GM20431 (cell line): Measurements from ENCODE around the gene MICALL2.

ENCODE experiments used
- in situ Hi-C: fragments of 300-500 bp; cut with MseI, MboI; formaldehyde crosslinking; loops from one replicate; pipeline ENCODE4 v1.15.0; 2020; ENCODE audit warnings: low sequenced_read_pairs; ENCODE audit not compliant: unreplicated experiment

The MICALL2 gene

DNA sequence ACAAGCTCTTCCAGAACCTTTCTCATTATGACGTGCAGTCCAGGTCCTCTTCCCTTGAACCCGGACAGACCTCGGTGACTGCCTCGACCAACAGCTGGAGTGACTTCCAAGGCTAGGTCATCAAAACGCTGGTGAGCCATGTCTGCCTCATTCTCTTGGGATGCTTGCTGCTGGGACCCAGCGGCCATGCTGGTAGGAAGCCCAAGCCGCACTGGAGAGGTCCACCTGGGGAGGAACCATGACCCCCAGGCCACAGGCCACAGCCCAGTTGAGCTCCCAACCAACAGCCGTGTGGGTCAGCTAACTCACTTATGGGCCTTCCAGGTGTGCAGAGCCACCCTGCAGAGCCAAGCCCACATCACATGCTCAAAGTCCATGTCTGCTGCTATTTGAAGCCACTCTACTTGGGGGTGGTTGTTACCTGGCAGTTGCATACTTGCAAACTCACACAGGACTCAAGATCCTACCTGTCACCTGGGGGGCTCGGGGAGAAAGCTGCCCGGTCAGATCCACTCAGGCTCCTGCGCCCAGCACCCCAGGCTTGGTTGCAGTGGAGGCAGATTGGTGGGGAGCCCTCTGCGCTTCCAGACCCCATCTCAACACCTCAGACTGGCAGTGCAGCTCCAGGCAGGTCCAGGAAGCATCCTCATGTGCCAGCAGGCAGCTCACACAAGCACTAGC, 57.0 kb downstream of the MICALL2 start:
- in situ Hi-C loops, result no loop called here

DNA sequence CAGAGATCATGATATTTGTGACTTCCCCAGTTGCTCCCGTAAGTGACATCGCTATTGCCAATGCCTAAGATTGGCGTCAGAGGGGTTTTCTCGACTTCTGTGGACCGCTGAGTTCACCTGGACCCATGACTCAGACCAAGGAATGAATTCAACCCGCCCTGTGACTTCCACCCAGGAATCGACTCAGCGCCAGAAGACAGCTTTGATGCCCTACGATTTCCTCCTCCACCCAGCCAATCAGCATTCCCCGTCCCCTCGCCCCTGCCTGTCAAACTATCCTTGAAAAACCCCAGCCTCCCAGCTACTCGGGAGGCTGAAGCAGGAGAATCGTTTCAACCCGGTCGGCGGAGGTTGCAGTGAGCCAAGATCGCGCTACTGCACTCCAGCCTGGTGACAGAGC, 58.3 kb downstream of the MICALL2 start:
- in situ Hi-C loops, result no loop called here

DNA sequence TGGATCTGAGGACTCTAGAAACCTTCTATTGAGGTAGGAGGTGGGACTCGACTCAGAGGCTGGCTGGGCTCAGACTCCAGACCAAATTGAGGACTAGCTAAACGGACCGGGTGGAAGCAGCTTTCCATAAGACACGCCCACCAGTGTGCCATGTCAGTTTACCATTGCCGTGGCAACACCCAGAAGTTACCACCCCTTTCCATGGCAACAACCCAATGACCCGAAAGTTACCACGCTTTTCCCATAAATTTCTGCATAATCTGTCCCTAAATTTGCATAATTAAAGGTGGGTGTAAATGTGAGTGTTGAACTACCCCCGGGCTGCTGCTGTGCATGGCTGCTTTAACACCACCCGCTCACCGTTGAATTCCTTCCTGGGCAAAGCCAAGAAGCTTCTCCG, 58.9 kb downstream of the MICALL2 start:
- in situ Hi-C loops, result no loop called here

DNA sequence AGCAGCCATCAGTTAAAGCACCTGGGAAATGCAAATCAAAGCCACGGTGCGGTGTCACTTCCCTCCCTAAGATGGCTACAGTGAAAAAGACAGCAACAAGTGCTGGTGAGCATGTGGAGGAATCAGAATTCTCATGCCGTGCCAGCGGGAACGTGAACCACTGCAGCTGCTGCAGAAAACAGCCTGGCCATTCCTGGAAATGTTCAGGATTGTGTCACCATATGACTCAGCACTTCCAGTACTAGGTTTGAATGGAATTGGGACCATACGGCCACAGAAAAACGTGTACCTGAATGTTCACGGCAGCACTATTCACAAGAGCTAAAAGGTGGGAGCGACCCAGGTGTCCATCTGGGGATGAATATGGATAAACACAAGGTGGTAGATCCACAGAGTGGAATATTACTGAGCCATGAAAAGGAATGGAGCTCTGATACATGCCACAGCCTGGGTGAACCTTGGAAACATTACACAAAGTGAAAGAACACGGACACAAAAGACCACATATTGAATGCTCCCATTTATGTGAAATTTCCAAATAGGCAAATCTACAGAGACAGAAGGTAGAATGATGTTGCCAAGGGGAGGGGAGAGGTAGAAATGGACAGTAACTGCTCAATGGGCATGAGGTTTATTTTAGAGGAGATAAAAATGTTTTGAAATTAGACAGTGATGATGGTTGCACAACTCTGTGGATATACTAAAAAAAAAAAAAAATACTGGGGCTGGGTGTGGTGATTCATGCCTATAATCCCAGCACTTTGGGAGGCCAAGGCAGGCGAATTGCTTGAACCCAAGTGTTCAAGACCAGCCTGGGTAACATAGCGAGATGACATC, 61.6 kb downstream of the MICALL2 start:
- in situ Hi-C loops, result no loop called here

DNA sequence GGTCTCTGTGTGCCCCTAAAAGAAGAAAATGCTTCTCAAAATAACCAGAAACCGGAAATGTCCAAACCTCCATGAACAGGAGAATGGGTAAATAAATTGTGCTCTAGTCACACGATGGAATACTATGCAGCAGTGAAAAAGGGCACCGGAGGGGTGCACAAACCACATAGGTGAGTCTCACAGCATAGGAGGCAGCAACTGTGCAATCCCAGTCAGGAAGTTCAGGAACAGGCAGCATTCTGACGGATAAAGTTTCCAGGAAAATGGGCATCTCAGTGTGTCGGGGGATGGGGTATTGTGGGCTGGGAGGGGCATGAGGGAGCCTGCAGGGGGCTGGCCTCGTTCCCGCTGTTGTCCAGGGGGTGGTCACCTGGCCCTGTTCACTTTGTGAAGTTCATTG, 63.1 kb downstream of the MICALL2 start:
- in situ Hi-C loops, result no loop called here

DNA sequence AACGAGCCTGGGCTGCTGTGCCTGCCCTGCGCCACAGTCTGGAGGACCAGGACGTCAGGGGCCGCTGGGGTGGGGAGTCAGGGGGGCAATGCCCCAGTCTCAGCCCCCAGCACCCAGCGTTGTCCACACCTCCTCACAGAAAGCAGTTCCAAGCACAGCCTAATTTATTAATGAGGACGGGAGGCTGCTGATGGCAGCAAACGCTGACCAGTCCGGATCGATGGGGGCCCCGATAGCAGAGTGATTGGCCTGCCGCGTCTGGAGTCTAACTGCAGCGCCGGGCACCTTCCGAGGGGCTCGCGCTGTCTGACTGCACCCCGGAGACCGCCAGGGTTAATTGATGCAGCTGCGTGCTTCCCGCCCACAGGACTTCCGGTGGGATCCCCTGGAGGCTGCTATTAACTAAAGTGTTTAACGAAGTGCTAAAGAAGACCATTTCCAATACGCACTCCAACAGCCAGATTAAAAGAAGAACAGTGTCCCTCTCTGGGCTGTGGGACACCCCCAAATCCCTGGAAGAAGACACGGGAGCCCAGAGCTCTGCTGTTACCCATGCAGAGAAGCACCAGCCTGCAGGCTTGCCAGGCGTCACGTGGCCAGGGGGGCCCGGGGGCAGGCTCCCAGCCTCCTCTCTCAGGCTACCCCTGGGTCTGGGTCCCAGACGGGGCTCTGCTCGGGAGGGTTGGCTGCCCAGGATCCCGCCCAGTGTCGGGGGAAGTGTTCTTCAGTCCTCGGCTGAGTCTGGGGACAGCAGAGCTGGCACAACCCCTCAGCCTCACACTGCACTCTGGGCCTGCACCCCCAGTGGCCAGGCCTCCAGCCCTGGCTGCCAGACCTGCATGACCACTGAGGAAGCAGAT, 63.8 kb downstream of the MICALL2 start:
- in situ Hi-C loops, result no loop called here

DNA sequence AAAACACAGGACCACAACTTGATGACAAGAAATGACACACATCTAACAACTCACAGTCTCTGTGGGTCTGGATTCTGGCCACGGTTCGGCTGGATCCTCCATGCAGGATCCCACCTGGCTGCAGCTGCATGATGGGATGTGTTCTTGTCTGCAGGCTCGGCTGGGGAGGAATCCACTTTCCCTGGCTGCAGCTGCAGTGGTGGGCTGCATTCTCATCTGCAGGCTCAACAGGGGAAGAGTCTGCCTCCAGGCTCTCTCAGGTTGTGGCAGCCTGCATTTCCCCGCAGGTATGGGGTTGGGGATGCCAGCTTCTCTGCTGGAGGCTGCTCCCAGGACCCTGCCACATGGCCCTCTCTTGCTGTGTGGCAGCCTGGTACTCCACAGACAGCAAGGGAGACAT, 64.9 kb downstream of the MICALL2 start:
- in situ Hi-C loops, result no loop called here

DNA sequence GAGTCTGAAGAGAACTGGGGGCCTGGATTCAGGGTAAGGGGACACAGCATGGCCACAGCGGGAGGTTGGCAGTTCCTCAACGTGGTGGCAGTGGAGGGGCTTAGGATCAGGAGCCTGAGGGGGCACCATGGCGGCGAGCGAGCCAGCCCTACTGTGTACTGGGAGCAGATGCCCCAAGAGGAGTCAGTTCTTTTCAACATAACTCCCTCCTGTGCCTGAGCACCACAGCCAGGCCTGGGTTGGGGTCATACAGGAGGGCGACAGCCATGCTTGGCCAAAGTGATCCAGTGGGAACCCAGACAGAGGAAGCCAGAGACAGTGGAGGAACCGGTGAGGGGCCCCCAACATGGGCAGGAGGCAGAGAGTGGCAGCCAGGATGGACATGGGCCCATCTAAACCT, 65.8 kb downstream of the MICALL2 start:
- in situ Hi-C loops, result no loop called here

DNA sequence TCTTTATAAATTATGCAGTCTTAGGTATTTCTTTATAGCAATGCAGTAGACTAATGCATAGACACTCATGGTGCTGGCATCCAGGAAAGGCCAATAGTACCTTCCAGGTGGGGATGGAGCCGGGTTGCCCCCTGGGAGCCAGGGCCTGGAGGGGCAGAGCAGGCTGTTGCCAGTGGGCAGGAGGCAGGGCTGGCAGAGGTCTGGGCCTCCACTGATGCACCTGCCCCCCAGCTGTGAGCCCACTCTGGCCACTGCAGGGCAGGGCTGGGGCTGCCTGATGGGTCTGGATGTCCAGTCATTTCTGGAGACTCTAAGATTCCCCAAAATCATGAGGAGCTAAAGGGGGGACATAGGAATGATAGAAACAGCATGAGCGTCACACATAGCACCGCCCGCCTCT, 66.7 kb downstream of the MICALL2 start:
- in situ Hi-C loops, result no loop called here

DNA sequence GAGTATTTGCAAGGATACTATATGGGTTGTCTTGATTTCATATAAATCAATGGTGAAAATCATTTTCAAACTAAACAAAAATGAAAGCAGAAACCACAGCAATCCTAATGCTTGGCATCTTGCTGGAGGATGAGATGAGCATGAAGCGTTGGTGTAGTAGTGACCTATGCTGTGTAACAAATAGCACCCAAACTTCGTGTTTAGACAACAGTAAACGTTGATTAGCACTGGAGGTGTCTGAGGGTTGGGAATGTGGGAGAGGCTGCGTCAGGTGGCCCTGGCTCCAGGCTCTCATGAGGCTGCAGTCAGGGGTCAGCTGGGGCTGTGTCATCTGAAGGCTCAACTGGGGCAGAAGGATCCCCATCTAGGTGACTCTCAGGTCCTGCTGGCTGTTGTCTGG, 67.8 kb downstream of the MICALL2 start:
- in situ Hi-C loops, result no loop called here

DNA sequence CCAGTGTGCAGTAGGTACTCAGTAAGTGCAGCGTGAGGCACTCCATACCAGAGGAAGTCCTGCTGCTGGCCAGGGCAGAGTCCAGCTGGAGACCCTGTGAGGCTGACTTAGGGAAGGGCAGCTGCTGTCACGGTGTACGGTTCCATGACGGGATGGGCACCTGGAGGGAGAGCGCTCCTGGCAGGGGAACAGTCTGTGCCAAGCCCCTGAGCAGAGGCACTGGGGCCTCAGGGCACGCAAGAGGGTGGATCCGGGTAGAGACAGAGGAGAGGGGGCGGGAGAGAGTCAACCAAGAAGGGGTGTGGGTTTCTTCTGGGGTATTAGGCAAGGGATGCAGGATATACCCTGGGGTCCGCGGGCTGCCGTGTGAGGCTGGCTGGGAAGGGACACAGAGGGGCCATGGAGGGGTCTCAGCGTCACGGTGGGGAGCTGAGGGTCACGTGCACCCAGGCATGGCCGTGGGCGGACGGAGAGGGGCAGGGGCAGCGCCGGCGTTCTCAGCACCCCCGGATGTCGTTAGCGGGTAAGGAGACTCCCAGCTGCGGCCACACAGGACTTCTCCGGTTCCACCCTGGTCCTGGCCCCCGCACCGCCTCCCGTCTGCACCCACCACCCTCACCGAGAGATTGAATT, 70.5 kb downstream of the MICALL2 start:
- in situ Hi-C loops, result no loop called here

DNA sequence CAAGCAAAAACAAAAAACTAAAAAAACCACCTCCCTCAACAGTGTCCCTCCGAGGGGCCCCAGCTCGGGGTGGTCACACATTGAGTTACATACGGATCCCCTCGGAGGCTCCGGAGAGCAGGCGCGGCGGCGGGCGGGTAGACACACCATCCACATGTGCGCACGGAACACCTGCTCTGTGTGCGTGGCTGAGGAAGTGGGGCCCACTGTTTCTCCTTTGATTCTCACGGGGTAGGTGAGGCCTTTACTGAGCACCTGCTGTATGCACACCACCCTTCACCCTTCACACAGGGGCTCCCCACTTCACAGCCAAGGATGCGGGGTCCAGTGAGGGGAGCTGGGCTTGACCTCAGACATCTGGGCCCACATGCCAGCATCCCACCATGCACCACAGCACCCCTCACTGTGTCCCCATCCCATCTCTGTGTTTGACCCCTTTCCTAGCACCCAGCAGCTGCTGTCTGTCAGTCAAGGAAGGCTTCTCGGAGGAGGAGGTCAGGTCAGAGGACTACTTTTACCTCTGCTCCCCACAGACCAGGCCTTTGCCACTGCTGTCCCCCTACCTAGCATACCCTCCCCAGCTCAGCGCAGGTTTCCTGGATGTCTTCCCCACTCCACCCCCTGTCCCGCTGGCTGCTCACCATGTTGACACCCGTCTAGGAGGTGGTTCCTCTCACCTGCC, 71.1 kb downstream of the MICALL2 start:
- in situ Hi-C loops, result no loop called here

DNA sequence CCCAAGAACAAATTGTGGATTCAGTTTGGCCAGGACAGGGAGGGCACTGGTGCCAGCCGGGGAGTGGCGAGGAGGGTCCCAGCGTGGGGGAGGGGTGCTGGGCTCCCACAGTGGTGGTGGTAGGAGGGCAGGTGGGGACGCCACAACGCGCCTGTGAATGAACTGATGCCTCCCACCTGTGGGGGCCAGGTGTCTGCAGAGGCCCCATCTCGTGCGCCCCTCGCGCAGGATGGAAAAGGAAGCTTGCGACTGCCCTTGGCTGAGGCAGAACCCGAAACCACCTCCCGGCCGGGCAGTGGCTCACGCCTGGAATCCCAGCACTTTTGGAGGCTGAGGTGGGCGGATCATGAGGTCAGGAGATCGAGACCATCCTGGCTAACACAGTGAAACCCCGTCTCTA, 72.0 kb downstream of the MICALL2 start:
- in situ Hi-C loops, result no loop called here

DNA sequence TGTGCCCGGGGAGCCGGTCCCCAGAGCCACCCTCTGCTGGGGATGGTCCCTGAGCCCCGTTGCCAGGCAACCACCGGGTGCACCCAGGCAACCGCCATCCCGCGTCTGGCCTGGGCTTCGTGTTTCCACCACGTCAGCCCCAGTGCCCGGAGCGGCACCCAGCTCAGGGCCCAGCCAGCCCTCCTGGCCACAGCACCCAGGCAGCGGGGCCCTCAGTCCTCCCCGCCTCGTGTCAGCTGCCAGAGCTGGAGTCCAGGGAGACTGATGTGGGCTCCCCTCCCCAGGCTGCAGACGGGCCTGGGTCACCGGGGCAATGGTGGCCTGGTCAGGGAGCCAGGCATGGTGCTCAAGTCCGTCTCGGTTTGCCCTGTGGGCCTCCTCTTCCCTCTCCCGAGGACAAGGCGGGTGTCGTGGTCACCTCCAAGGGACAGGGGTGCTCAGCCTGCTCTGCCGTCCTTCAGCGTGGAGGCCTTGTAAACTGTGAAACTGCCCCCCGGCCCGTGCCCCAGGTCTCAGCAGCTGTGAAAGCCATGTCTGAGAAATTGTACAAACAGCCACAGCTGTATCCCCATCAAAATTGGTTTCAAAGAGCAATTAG, 72.5 kb downstream of the MICALL2 start:
- in situ Hi-C loops, result no loop called here

DNA sequence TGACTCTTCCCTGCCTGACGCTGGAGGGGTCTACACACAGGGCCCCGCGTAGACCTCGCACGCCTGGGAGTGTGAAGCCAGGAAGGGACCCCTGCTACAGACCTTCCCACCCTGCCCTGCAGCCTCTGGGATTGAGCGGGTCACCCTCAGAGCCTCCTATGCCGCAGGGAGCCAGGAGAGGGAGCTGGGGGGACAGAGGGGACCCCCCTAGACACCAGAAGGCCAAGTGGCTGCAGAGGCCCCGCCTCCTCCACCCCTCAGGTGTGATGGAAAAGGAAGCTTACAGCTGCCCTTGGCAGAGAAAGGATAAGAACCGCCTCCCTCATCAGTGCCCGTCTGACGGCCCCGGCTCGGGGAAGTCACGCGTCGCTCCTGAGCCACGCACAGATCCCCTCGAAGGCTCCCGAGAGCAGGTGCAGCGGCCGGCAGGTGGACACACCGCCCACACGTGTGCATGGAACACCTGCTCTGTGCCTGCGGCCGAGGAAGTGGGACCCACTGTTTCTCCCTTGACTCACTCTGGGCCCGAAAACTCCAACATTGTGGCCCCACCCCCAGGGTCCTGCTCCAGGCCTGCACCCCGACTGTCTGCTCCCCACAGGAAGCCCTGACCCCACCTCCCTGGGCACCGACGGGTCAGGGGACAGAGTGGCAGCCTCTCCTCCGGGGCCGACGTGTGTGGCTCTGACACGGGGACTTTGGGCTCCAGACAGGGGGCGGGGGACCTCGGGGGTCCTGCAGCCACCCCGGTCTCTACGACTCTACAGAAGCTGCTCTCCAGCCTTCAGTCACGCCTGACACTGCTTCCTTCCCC, 73.3 kb downstream of the MICALL2 start:
- in situ Hi-C loops, result no loop called here

DNA sequence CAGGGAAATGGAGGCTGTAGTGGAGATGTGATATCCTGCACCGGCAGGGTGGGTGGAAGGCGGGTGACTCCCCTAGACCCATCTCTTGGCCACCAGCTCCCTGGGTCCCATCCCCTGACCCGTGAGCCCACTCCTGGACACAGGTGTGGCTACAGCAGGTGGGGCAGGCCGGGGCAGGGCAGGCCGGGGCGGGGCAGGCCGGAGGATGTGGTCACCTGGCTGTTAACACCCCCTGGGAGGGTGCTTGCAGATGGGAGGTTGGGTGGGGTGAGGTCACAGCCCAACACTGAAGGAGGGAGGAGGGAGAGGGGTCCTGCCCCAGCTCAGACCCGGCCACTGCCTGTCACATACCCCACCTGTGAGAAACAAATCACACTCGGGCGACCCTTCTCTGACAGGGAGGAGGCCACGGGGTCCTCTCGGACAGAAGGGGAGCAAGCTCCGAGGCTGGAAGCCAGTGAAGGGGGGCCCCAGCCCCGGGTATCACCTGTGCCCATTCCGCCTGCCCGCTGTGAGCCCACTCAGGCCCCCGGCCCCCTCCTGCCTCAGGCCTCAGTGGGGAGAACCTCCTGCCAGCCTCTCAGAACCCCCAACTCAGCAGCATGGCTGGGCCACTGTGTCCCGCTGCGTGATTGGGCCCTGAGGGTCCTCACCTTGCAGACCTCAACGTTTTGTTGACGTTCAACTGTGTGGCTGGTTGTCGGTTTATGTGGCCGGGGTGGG, 74.0 kb downstream of the MICALL2 start:
- in situ Hi-C loops, result no loop called here
